Small intestine (tissue), 16 donors: ENCODE results near the gene RBL1. TPM values are rescaled to one million over a fixed set of nuclear protein-coding genes. Genes with fewer than 3 reads are reported as not detected.
"Not testable (repeated sequence)": the region's sequence is repeated elsewhere in the genome, so short reads cannot be mapped to it uniquely, and the experiment has no call there.

Source experiments
- DNase-seq, 2 donors: peaks; one replicate each; pipeline versions ENCODE4 v3.0.0 to v3.0.0-alpha.2; 2013
- FAIRE-seq: peaks from 2 replicates; lab custom pipeline; 2012; peaks lifted over from hg19 to GRCh38; lab: Jason Lieb, UNC
- H3K27ac ChIP-seq, 3 donors: one replicate each; pipeline ENCODE4 v1.5.1; 2013; ENCODE audit warnings: low read length in 2 of 3, mild to moderate bottlenecking in 2 of 3, control low read depth in 1 of 3, inconsistent platforms in 1 of 3, low read depth in 1 of 3, moderate library complexity in 1 of 3
- H3K27me3 ChIP-seq, 3 donors: one replicate each; pipeline ENCODE4 v1.6.1; 2013; ENCODE audit warnings: low read length in 3 of 3, inconsistent platforms in 1 of 3; ENCODE audit not compliant: control insufficient read depth in 3 of 3, insufficient read depth in 3 of 3
- H3K36me3 ChIP-seq, 3 donors: one replicate each; pipeline ENCODE4 v1.6.1; 2013; ENCODE audit warnings: low read length in 3 of 3, inconsistent platforms in 1 of 3, low read depth in 1 of 3, mild to moderate bottlenecking in 1 of 3, moderate library complexity in 1 of 3; ENCODE audit not compliant: control insufficient read depth in 3 of 3, insufficient read depth in 2 of 3
- H3K4me1 ChIP-seq, 3 donors: one replicate each; pipeline ENCODE4 v1.6.1; 2013; ENCODE audit warnings: low read length in 2 of 3, inconsistent platforms in 1 of 3, low read depth in 1 of 3, mild to moderate bottlenecking in 1 of 3, moderate library complexity in 1 of 3; ENCODE audit not compliant: control insufficient read depth in 3 of 3, insufficient read depth in 2 of 3
- H3K4me3 ChIP-seq, 3 donors: one replicate each; pipeline ENCODE4 v1.5.1; 2013; ENCODE audit warnings: low read length in 3 of 3, control low read depth in 1 of 3, inconsistent platforms in 1 of 3, low read depth in 1 of 3, mild to moderate bottlenecking in 1 of 3, moderate library complexity in 1 of 3
- H3K9me3 ChIP-seq, 2 donors: one replicate each; pipeline ENCODE4 v1.6.1; 2013; ENCODE audit warnings: low read depth in 1 of 2, low read length in 1 of 2; ENCODE audit not compliant: control insufficient read depth in 2 of 2, insufficient read depth in 1 of 2
- WGBS, 3 donors: extraction: QIAGEN DNeasy Blood & Tissue Kit; methylation state at CpG; one replicate each; pipeline ENCODE4 v1.1.7; 2013; 5-methylcytosine and 5-hydroxymethylcytosine counted together
- long read RNA-seq, 10 donors: transcript quantifications; one replicate each; lab custom pipeline, GENCODE V29; 2026
- polyA plus RNA-seq, 4 donors: library from polyadenylated mRNA; stranded (reverse) in 3 of 4; unstranded in 1 of 4; fragments of 200-250 nt in 3 of 4; fragments of 120-200 nt in 1 of 4; gene quantifications; one replicate each; pipeline versions ENCODE4 v1.2.1 to v1.2.3, GENCODE V29; 2013
- donor health status: healthy with polysubstance abuse.
- donor health status: control.
- donor health status: control.
- donor health status: Bipolar disorder and iron deficiency.
- donor health status: healthy.

Gene RBL1
- 1 to 10 TPM in 3 of 4 donors, under 1 TPM in 1; 0.89 to 5.3 (median 2.1) TPM for polyA plus RNA-seq
- long read RNA-seq, donor 1, partial matches to known transcripts: 0 of 1 reads
- long read RNA-seq, donor 1, other reads (novel, unspliced or antisense): 0 of 1 reads
- long read RNA-seq, donor 2: 0 reads
- long read RNA-seq, donor 3: 0 reads
- long read RNA-seq, donor 4: 0 reads
- long read RNA-seq, donor 5: 0 reads
- long read RNA-seq, donor 6: 0 reads
- long read RNA-seq, donor 7: 0 reads
- long read RNA-seq, donor 8: 0 reads
- long read RNA-seq, donor 9: 0 reads
- long read RNA-seq, donor 10: 0 reads

- Histone ChIP-seq H3K36me3 (peaks cover 0 to 8% (median 0%) of the 10 kb centered on the region in 3 donors), H3K4me3 (peak within 1 kb of the TSS; percentile 68 to 90 (median 87)), H3K27ac (peak within 1 kb of the TSS; percentile 27 to 82 (median 57)), H3K27me3 (no peaks in the 10 kb centered on the region), H3K9me3 (no peaks in the 10 kb centered on the region), H3K4me1 (peaks cover 2 to 6% (median 4%) of the 10 kb centered on the region in 3 donors)
- WGBS, 3 donors: 0 to 1% (median 0%) methylated on average over 48 to 58 of the region's 58 CpGs
- DNase-seq (peak; percentile 80 to 96), FAIRE-seq (no peak)
These were observed at the start of gene RBL1 for GRCh38 chr20:37095599-37096414. Gene RBL1, minus strand, starts transcription at chr20:37095997. Its CDS starts 69 bp downstream, at chr20:37095928.

- DNase-seq: no peak
- H3K9me3 ChIP-seq: no peaks in the 10 kb centered on the region
- peaks cover 0 to 4% (median 0%) of the 10 kb centered on the region in 3 donors for H3K4me1 ChIP-seq
- H3K27me3 ChIP-seq: no peaks in the 10 kb centered on the region
- no peak for FAIRE-seq
- no peak overlapping the region for H3K27ac ChIP-seq
- 92 to 94% (median 92%) methylated on average over 8 of the region's 8 CpGs for WGBS, 3 donors
- no peak overlapping the region for H3K4me3 ChIP-seq
- H3K36me3 ChIP-seq: no peaks in the 10 kb centered on the region
These were observed 49.1 kb upstream of the RBL1 start for GRCh38 chr20:37144856-37145404.

GRCh38 chr20:37142708-37143107 lies 46.9 kb upstream of the RBL1 start:
- Histone ChIP-seq H3K4me3 (no peak overlapping the region), H3K27me3 (no peaks in the 10 kb centered on the region), H3K4me1 (peaks cover 0 to 4% (median 0%) of the 10 kb centered on the region in 3 donors), H3K27ac (peak overlapping the region in 1 of 3 donors; percentile 21), H3K36me3 (no peaks in the 10 kb centered on the region), H3K9me3 (no peaks in the 10 kb centered on the region)
- DNase-seq (peak in 1 of 2 donors; percentile 48), FAIRE-seq (no peak)
- 86 to 92% (median 86%) methylated on average over 3 of the region's 3 CpGs for WGBS, 3 donors

GRCh38 chr20:37137547-37137946 lies 41.8 kb upstream of the RBL1 start:
- FAIRE-seq (no peak), DNase-seq (no peak)
- H3K9me3 ChIP-seq: no peaks in the 10 kb centered on the region
- no peaks in the 10 kb centered on the region for H3K4me1 ChIP-seq
- H3K27me3 ChIP-seq: no peaks in the 10 kb centered on the region
- H3K4me3 ChIP-seq: no peak overlapping the region
- no peaks in the 10 kb centered on the region for H3K36me3 ChIP-seq
- WGBS, 3 donors: 59 to 83% (median 81%) methylated on average over 4 of the region's 4 CpGs
- H3K27ac ChIP-seq: no peak overlapping the region

- Histone ChIP-seq H3K27ac (no peak overlapping the region), H3K36me3 (no peaks in the 10 kb centered on the region), H3K4me1 (no peaks in the 10 kb centered on the region), H3K27me3 (no peaks in the 10 kb centered on the region), H3K9me3 (no peaks in the 10 kb centered on the region), H3K4me3 (no peak overlapping the region)
- DNase-seq (no peak), FAIRE-seq (no peak)
- WGBS, 3 donors: 85 to 98% (median 95%) methylated on average over 2 of the region's 2 CpGs
These were observed 38.2 kb upstream of the RBL1 start for GRCh38 chr20:37133952-37134351.

- no peak for FAIRE-seq
- no peak for DNase-seq
- Histone ChIP-seq H3K27ac (no peak overlapping the region), H3K9me3 (no peaks in the 10 kb centered on the region), H3K4me3 (no peak overlapping the region), H3K4me1 (no peaks in the 10 kb centered on the region), H3K27me3 (no peaks in the 10 kb centered on the region), H3K36me3 (no peaks in the 10 kb centered on the region)
- WGBS, 3 donors: 73 to 91% (median 80%) methylated on average over 3 of the region's 3 CpGs
These were observed 35.7 kb upstream of the RBL1 start for GRCh38 chr20:37131486-37131885.

GRCh38 chr20:37128803-37129202 lies 33.0 kb upstream of the RBL1 start:
- H3K36me3 ChIP-seq: no peaks in the 10 kb centered on the region
- H3K27me3 ChIP-seq: no peaks in the 10 kb centered on the region
- no peak for FAIRE-seq
- 71 to 82% (median 77%) methylated on average over 3 of the region's 3 CpGs for WGBS, 3 donors
- no peak overlapping the region for H3K4me3 ChIP-seq
- peaks cover 0 to 5% of the 10 kb centered on the region in 2 donors for H3K9me3 ChIP-seq
- H3K4me1 ChIP-seq: no peaks in the 10 kb centered on the region
- H3K27ac ChIP-seq: no peak overlapping the region
- DNase-seq: no peak

GRCh38 chr20:37126290-37126689 lies 30.5 kb upstream of the RBL1 start:
- 93 to 100% (median 100%) methylated on average over 5 to 29 of the region's 30 CpGs for WGBS, 3 donors
- H3K27me3 ChIP-seq, H3K27ac ChIP-seq, DNase-seq, FAIRE-seq, H3K36me3 ChIP-seq, H3K9me3 ChIP-seq, H3K4me1 ChIP-seq, H3K4me3 ChIP-seq: not testable (repeated sequence)
